Thymus (tissue), 11 donors: ENCODE data around the gene CAMTA1. TPM values are rescaled to one million over a fixed set of nuclear protein-coding genes. Genes with fewer than 3 reads are reported as not detected.

Experiments
- DNase-seq, 9 donors: peaks; one replicate each; pipeline ENCODE4 v3.0.0-alpha.2; 2013; ENCODE audit warnings: low spot score in 9 of 9, low read depth in 6 of 9, missing footprints in 1 of 9
- H3K27ac ChIP-seq, 2 donors: one replicate each; pipeline ENCODE4 v1.5.1; 2013; ENCODE audit warnings: control low read depth in 1 of 2, low read depth in 1 of 2, low read length in 1 of 2, mild to moderate bottlenecking in 1 of 2, moderate library complexity in 1 of 2
- H3K27me3 ChIP-seq, 2 donors: one replicate each; pipeline ENCODE4 v1.5.1; 2013; ENCODE audit warnings: low read length in 1 of 2; ENCODE audit not compliant: control insufficient read depth in 2 of 2, insufficient read depth in 1 of 2
- H3K36me3 ChIP-seq, 2 donors: one replicate each; pipeline ENCODE4 v1.5.1; 2013; ENCODE audit warnings: low read length in 1 of 2, mild to moderate bottlenecking in 1 of 2, moderate library complexity in 1 of 2; ENCODE audit not compliant: control insufficient read depth in 2 of 2, insufficient read depth in 2 of 2
- H3K4me1 ChIP-seq, 2 donors: one replicate each; pipeline ENCODE4 v1.5.1; 2013; ENCODE audit warnings: low read length in 2 of 2; ENCODE audit not compliant: control insufficient read depth in 2 of 2, insufficient read depth in 2 of 2
- H3K4me3 ChIP-seq, 2 donors: one replicate each; pipeline ENCODE4 v1.5.1; 2013; ENCODE audit warnings: low read length in 2 of 2, control low read depth in 1 of 2, mild to moderate bottlenecking in 1 of 2
- H3K9me3 ChIP-seq, 2 donors: one replicate each; pipeline ENCODE4 v1.5.1; 2013; ENCODE audit warnings: low read length in 1 of 2, mild to moderate bottlenecking in 1 of 2; ENCODE audit not compliant: control insufficient read depth in 2 of 2, insufficient read depth in 1 of 2
- WGBS: extraction: QIAGEN DNeasy Blood & Tissue Kit; methylation state at CpG from one replicate; pipeline ENCODE4 v1.1.7; 2013; 5-methylcytosine and 5-hydroxymethylcytosine counted together
- polyA plus RNA-seq: library from polyadenylated mRNA; stranded (reverse); fragments of 200-250 nt; gene quantifications from one replicate; pipeline ENCODE4 v1.2.3, GENCODE V29; 2013
- total RNA-seq: library from RNA; stranded (reverse); fragments of 120-200 nt; gene quantifications from one replicate; pipeline ENCODE4 v1.2.4, GENCODE V29; 2013
- donor health status: healthy.

CAMTA1 gene
- total and polyA plus RNA-seq, 2 donors = 32.0 to 158 TPM

DNA sequence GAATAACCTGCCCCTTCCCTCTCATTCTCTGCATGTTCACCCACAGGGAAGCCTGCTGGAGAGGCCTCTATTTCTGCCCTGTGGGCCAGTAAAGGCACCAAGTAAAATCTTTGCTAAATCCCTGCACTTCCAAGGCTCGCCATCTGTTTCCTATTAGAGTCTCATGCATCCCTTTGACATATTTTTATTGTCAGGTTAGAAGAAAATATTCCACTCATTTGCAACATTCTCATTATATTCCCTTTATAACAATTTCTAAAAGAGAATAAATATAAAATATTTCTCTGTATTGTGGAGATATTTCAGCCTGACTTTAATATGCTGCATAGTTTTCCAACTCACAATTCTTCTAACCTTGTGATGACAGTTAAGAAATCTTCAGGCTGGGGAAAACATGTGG is 645.4 kb downstream of the CAMTA1 start:
- Histone ChIP-seq H3K36me3 (no peaks in the 10 kb centered on the region), H3K4me1 (no peaks in the 10 kb centered on the region), H3K27ac (no peak overlapping the region), H3K27me3 (no peaks in the 10 kb centered on the region), H3K9me3 (no peaks in the 10 kb centered on the region), H3K4me3 (no peak overlapping the region)
- no peak for DNase-seq
- WGBS = 90% methylated on average over 1 of the region's 1 CpG

DNA sequence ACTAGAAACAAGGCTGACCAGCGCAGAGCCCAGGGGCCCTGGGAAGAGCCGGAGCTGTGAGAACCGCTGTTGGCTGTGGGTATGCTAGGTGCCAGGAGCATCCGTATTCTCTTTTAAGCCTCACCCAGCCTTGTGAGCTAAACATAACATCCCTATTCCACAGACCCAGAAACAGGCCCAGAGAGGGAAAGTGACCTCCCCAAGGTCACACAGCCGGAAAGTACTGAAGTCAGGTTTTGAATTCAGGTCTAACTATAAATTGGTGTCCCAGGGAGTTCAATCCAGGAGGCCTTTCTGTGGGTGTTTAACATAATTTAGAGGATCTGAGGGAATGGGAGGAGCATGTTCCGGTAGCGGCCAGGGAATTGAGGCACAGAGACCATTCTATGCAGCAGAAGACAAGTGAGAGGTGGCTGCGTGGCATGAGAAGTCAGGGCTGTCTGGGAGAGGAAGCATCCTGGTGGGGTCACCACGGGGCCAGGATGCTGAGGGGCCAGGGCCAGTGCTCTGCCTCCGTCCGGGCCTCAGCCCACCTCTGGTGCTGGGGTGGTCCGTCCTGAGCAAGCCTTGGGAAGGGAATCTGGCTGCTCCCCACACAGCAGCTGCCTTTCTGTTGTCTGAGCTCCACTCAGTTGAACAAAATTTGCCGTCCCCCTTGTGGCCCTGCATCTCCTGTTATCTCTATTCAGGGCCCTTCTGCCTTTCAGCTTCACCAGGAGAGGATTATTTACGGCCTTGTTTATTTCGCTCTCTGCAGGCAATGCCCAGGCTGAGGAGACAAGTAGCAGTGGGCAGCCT is 647.0 kb downstream of the CAMTA1 start:
- Histone ChIP-seq H3K27me3 (no peaks in the 10 kb centered on the region), H3K36me3 (no peaks in the 10 kb centered on the region), H3K4me1 (no peaks in the 10 kb centered on the region), H3K4me3 (no peak overlapping the region), H3K27ac (no peak overlapping the region), H3K9me3 (no peaks in the 10 kb centered on the region)
- no peak for DNase-seq
- 86% methylated on average over 15 of the region's 15 CpGs for WGBS

DNA sequence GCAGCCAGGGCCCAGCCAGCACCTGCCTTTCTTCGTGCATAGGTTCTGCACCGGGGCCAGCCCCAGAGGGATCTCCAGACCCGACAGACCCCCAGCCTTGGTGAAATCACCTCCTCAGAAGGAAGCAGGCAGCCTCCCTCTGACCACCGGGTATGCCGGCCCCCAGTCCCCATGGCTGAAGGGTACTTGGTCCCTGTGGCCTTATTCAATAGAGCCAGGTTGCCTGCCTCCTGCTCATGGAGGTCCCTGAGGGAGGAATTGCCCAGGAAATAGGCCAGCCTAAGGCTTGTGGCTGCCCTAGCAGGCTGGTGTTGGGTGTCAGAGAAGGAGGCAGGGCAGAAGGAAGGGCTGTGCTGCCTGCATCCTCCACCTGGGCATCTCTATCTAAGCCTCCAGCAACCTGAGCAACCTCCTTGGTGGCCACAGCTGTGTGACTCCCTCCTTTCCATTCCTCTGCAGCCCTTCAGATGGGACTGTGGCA is 647.7 kb downstream of the CAMTA1 start:
- Histone ChIP-seq H3K36me3 (no peaks in the 10 kb centered on the region), H3K4me1 (no peaks in the 10 kb centered on the region), H3K27me3 (no peaks in the 10 kb centered on the region), H3K27ac (no peak overlapping the region), H3K9me3 (no peaks in the 10 kb centered on the region), H3K4me3 (no peak overlapping the region)
- no peak for DNase-seq
- 69% methylated on average over 5 of the region's 5 CpGs for WGBS

DNA sequence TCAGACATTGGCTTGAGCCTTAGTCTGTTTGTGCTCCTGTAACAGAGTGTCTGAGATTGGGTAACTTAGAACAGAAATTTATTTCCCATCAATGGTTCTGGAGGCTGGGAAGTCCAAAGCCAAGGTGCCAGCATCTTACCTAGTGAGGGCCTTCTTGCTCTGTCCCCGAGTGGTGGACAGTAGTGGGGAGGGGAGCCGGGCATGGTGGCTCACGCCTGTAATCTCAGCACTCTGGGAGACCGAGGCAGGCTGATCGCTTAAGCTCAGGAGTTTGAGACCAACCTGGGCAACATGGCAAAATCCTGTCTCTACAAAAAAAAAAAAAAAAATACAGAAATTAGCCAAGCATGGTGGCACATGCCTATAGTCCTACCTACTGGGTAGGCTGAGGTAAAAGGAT is 649.3 kb downstream of the CAMTA1 start:
- Histone ChIP-seq H3K27ac (no peak overlapping the region), H3K4me1 (no peaks in the 10 kb centered on the region), H3K27me3 (no peaks in the 10 kb centered on the region), H3K9me3 (no peaks in the 10 kb centered on the region), H3K4me3 (no peak overlapping the region), H3K36me3 (no peaks in the 10 kb centered on the region)
- DNase-seq = no peak
- WGBS = 97% methylated on average over 5 of the region's 5 CpGs

DNA sequence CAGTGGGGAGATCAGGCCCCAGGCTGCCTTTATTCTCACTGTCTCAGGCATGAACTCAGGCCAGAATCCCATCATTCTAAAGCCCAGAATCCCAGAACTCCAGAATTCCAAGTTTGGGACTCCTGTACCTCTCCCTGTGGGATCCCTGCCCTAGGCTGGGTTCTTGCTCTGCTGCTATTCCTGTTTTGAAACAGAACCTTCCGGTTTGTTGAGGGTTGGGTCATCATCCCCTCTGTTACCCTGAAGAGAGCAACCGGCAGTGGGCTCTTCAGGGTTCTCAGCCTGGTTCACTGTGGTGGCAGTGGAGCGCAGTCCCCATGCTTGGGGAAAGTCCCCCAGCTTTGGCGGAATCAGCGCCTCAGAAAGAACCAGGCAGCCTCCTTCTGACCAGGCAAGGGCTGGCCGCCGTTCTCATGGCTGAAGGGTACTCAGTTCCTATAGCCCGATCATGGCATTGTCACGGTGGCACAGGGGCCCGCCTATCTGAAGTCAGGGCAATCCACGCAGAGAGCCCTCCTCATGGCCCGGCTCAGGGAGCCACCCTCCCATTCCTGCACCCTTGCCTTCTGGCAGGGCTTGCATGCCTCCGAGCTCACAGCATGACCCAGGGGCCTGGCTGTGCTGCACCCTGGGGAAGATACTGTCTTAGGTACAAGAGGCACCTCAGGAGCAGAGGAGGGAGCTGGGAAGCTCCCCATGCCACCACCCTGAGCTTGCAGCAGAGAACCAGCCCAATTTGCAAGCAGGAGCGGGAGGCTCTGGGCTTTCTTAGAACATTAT is 650.2 kb downstream of the CAMTA1 start:
- Histone ChIP-seq H3K4me1 (no peaks in the 10 kb centered on the region), H3K4me3 (no peak overlapping the region), H3K9me3 (no peaks in the 10 kb centered on the region), H3K27me3 (no peaks in the 10 kb centered on the region), H3K27ac (no peak overlapping the region), H3K36me3 (no peaks in the 10 kb centered on the region)
- DNase-seq = no peak
- 96% methylated on average over 14 of the region's 14 CpGs for WGBS

DNA sequence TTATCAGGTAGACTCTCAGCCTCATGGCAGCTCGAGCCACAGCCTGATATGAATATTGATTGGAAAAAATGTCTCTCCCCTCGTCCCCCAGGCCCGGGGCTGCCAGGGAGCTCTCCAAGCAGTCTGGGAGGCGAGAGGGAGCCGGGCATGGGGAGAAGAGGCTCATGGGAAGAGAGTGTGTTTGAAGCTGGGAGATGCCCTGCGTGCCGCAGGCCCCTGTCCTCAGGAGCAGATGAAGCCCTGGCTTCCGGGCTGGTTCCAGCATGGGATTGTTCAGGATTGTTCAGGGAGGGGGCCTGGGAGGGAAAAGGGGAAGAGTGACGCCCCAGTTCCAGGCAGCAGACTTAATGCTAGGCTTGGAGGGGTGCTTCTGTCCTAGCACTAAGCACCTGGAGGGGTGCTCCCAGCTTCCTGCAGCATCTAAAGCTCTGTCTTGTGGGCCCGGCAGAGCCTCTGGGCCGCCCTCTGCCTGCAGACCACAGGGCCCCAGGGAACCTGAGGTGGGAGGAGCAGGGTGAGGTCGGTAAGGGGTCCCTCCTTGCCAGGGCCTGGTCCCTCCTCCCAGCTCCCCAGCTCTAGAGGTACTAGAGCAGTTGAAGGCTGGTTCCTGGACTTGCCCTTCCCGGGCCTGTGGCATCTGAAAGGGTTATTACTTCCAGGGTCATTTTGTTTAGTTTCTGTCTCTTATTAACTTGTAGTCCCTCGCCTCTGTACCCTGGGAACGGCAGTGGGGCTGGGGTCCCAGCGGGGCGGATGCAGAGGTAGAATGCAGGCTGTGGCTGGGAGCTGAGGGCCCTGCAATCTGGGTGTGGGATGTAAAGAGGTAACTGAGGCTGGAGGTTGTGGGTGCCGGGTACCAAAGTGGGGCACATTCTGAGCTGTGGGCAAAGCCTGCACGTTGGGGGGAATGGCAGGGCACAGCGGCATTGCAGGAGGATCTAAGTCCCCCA is 651.1 kb downstream of the CAMTA1 start:
- DNase-seq = no peak
- Histone ChIP-seq H3K4me1 (no peaks in the 10 kb centered on the region), H3K36me3 (no peaks in the 10 kb centered on the region), H3K27ac (no peak overlapping the region), H3K4me3 (no peak overlapping the region), H3K27me3 (no peaks in the 10 kb centered on the region), H3K9me3 (no peaks in the 10 kb centered on the region)
- 91% methylated on average over 20 of the region's 20 CpGs for WGBS

DNA sequence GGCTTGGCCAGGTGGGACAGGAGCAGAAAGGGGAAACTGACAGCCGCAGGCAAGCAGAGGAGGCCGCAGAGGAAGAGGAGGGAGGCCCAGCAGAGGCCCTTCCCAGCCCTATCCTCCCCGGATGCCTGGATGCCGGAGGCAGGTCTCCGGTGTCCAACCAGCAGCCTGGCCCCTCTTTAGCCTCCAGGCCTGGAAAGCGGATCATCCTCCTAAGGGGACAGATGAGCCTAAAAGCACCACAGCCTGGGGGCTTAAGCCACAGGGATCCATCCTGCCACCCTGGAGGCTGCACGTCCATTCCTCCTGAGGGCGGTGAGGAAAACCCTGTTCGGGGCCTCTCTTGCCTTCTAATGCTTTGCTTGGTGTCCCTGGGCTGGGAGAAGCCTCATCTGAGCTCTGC is 651.8 kb downstream of the CAMTA1 start:
- Histone ChIP-seq H3K4me3 (no peak overlapping the region), H3K9me3 (no peaks in the 10 kb centered on the region), H3K4me1 (no peaks in the 10 kb centered on the region), H3K27ac (no peak overlapping the region), H3K27me3 (no peaks in the 10 kb centered on the region), H3K36me3 (no peaks in the 10 kb centered on the region)
- 96% methylated on average over 9 of the region's 9 CpGs for WGBS
- DNase-seq = no peak

DNA sequence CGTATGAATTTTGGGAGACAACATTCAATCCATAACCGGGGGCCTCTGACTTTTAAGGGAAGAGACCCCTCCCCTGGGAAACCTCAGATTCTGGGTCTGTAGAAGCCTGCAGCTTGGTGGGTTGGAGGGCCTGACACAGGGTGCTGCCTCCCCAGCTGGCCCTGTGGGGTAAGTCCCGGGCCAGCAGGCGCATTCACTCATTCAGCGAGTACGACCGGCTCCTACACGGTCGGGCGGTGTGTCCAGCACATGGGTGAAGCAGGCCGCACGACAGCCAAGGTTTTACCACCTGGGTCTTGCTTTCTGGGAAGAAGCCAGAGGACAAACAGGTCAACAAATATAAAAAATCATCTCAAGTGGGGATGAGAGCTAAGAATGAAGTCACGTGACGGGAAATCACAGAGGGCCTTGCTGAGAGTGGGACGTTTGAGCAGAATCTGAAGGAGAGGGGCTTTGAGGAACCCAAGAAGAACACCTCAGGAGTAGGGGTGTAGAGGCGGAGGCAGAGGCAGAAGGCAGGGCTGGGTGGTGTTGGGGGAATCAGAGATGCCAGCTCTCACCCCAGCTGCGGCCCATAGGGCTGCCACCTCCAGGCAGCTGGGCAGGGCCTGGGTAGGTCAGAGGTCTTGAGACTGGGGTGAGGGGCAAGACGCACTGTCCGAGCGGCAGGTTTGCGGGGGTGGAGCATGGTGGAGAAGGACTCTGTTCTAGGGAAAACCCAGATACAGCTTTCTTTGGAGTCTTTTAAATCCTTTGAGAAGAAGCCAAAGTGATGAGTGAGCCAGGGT is 652.5 kb downstream of the CAMTA1 start:
- Histone ChIP-seq H3K4me1 (no peaks in the 10 kb centered on the region), H3K9me3 (no peaks in the 10 kb centered on the region), H3K27ac (no peak overlapping the region), H3K4me3 (no peak overlapping the region), H3K27me3 (no peaks in the 10 kb centered on the region), H3K36me3 (no peaks in the 10 kb centered on the region)
- 95% methylated on average over 21 of the region's 21 CpGs for WGBS
- no peak for DNase-seq
